ENCODE data around the gene ADD2. TPM values are rescaled to one million over a fixed set of nuclear protein-coding genes. Genes with fewer than 3 reads are reported as not detected.

ADD2 gene
- total RNA-seq, 1 donor from 2014 or later, result 0.15 TPM

DNA sequence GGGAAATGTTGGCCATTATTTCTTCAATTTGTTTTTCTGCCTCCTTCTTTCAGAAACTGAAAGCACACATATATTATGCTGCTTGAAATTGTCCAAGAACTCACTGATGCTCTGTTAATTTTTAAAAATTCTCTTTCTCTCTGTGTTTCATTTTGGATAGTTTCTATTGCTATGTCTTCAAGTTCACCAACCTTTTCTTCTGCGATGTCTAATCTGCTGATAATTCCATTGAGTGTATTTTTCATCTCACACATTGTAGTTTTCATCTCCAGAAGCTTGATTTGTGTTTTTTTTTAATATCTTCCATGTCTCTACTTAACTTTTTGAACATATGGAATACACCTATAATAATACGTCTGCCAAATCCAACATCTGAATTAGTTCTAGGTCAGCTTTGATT, 116.3 kb downstream of the ADD2 start:
- Mint-ChIP-seq H3K4me1 (ENCODE audit: low read depth) (no peaks in the 10 kb centered on the region), H3K27ac (ENCODE audit: unreplicated experiment) (no peak overlapping the region), H3K4me3 (ENCODE audit: unreplicated experiment) (no peak overlapping the region), H3K36me3 (ENCODE audit: low read depth) (no peaks in the 10 kb centered on the region), H3K9me3 (ENCODE audit: low read depth) (peaks cover 8% of the 10 kb centered on the region), H3K27me3 (ENCODE audit: low read depth) (peaks cover 48% of the 10 kb centered on the region)
- DNase-seq (ENCODE audit: low spot score), result no peak
- no peak for TF ChIP-seq CTCF (IDR thresholded peaks at IDR 0.05)

DNA sequence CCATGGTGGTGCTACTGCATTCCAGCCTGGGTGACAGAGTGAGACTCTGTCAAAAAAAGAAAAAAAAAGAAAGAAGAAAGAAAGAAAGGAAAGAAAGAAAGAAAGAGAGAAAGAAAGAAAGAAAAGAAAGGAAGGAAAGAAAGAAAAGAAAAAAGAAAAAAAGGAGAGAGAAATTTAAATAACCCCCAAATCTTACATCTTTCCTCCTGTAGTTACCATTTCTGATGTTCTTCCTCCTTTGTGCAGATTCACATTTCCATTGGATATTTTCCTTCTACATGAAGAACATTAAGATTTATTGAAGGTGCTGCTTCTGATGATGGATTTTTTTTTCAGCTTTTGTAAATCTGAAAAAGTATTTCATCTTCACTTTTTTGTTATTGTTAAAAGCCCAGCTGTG, 117.0 kb downstream of the ADD2 start:
- no peak for DNase-seq (ENCODE audit: low spot score)
- H3K27ac Mint-ChIP-seq (ENCODE audit: unreplicated experiment), result no peak overlapping the region
- H3K9me3 Mint-ChIP-seq (ENCODE audit: low read depth), result peaks cover 8% of the 10 kb centered on the region
- no peaks in the 10 kb centered on the region for H3K36me3 Mint-ChIP-seq (ENCODE audit: low read depth)
- TF ChIP-seq CTCF (IDR thresholded peaks at IDR 0.05), result no peak
- H3K4me3 Mint-ChIP-seq (ENCODE audit: unreplicated experiment), result no peak overlapping the region
- no peaks in the 10 kb centered on the region for H3K4me1 Mint-ChIP-seq (ENCODE audit: low read depth)
- H3K27me3 Mint-ChIP-seq (ENCODE audit: low read depth), result peaks cover 42% of the 10 kb centered on the region

- no peak for DNase-seq (ENCODE audit: low spot score)
- H3K9me3 Mint-ChIP-seq (ENCODE audit: low read depth), result peaks cover 8% of the 10 kb centered on the region
- no peak overlapping the region for H3K4me3 Mint-ChIP-seq (ENCODE audit: unreplicated experiment)
- TF ChIP-seq CTCF (IDR thresholded peaks at IDR 0.05), result no peak
- no peaks in the 10 kb centered on the region for H3K4me1 Mint-ChIP-seq (ENCODE audit: low read depth)
- H3K27ac Mint-ChIP-seq (ENCODE audit: unreplicated experiment), result no peak overlapping the region
- H3K27me3 Mint-ChIP-seq (ENCODE audit: low read depth), result peaks cover 38% of the 10 kb centered on the region
- H3K36me3 Mint-ChIP-seq (ENCODE audit: low read depth), result no peaks in the 10 kb centered on the region
Measured at GRCh38 chr2:70648961-70649360, 119.0 kb downstream of the ADD2 start.

GRCh38 chr2:70647873-70648481, 120.0 kb downstream of the ADD2 start:
- TF ChIP-seq CTCF (IDR thresholded peaks at IDR 0.05), result peak; percentile 91

GRCh38 chr2:70646420-70646818, 121.6 kb downstream of the ADD2 start:
- no peak for DNase-seq (ENCODE audit: low spot score)
- Mint-ChIP-seq H3K36me3 (ENCODE audit: low read depth) (no peaks in the 10 kb centered on the region), H3K4me3 (ENCODE audit: unreplicated experiment) (no peak overlapping the region), H3K4me1 (ENCODE audit: low read depth) (no peaks in the 10 kb centered on the region), H3K27ac (ENCODE audit: unreplicated experiment) (no peak overlapping the region), H3K9me3 (ENCODE audit: low read depth) (no peaks in the 10 kb centered on the region), H3K27me3 (ENCODE audit: low read depth) (peaks cover 23% of the 10 kb centered on the region)
- no peak for TF ChIP-seq CTCF (IDR thresholded peaks at IDR 0.05)

More at GRCh38 chr2:70647873-70648481, 120.0 kb downstream of the ADD2 start:
- H3K4me3 Mint-ChIP-seq (ENCODE audit: unreplicated experiment), result no peak overlapping the region
- H3K36me3 Mint-ChIP-seq (ENCODE audit: low read depth), result no peaks in the 10 kb centered on the region
- peaks cover 30% of the 10 kb centered on the region for H3K27me3 Mint-ChIP-seq (ENCODE audit: low read depth)
- peaks cover 8% of the 10 kb centered on the region for H3K9me3 Mint-ChIP-seq (ENCODE audit: low read depth)
- no peak overlapping the region for H3K27ac Mint-ChIP-seq (ENCODE audit: unreplicated experiment)
- H3K4me1 Mint-ChIP-seq (ENCODE audit: low read depth), result no peaks in the 10 kb centered on the region
- no peak for DNase-seq (ENCODE audit: low spot score)

Data from chondrocyte (in vitro differentiated cells).